Stromal cell of bone marrow (primary cell): ENCODE results near the gene GALNT2.

Experiments used
- DNase-seq: peaks from one replicate; pipeline ENCODE4 v3.0.0-alpha.2; 2012; ENCODE audit warnings: low read depth

The GALNT2 gene

DNA sequence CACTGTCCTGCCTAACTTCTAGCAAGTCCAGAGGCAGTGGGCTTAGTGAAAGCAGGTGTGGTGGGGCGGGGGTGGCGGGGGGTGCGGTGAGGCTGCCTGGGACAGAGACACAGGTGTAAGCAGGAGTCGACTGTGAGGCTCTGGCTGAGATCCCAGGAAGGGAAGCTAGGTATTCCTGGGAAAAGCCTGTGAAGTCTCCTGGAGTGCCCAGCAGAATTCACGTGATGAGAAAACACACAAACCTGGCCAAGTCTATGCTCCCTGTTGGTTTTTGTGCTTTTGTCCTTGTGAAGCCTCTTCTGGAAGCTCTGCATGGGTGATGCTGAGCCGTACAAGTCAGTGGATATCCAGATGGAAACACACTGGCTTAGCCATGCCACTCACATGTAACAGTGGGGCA lies 5.3 kb downstream of the GALNT2 start:
- no peak for DNase-seq

GRCh38 chr1:230072866-230073265 lies 5.8 kb downstream of the GALNT2 start:
- no peak for DNase-seq

DNA sequence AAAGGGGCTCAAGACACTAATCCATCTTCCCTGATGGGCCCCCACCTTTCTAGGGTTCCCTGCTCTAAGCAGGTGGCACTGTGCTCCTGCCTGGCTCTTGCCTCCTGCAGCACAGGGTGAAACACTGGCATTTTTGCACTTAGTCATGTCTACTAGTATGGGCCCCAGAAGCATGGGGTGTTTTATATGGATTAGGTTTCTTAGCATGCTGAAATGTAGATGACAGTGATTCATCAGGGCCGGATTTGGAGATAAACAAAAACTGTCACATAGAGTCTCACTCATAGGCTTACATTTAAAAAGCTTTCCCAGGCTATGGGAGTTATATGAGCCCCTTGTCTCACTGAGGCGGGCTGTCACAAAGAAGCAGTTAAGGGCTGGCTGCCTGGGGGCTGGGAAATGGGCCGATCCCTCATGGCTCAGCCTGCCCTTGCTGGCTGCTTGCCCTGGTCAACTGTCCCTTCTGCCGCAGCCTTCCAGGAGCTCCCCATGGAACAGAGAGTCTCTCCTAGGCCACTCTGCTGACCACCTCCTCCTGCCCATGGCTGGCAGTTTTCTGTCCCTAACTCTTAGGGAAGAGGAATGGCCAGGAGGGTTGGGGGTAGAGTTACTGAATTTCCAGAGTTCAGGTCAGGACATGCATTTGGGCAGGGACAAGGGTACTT lies 6.5 kb downstream of the GALNT2 start:
- DNase-seq, result peak; percentile 77

DNA sequence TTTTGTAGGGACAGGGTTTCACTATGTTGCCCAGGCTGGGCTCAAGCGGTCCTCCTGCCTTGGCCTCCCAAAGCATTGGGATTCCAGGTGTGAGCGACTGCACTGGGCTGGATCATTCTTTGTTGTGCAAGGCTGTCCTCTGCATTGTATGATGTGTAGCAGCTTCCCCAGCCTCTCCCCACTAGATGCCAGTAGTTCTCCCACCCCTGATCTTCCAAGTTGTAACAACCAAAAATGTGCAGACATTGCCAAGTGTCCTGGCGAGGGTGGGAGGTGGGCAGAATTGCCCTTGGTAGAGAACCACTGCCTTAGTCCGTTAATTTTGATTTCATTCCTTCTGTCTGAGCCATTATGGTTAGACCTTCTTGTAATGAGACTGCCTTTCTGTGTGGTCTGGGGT lies 7.2 kb downstream of the GALNT2 start:
- no peak for DNase-seq

DNA sequence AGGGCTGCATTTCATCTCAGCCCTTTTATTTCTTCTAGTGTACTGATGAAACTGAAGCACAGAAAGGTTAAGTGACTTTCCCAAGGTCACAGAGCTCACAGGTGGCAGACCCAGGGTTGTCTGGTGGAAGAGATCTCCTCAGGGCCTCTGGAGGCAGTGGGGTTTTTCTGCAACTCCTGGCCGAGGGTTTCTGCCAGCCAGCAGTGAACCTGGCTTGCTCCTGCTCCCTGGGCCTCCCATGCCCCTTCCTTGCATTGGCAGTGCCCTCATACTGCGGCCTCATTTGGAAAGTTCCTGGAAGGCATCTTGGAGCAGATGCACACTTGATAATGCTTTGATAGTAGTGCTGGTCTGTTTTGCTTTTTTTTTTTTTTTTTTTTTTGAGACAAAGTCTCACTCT lies 7.7 kb downstream of the GALNT2 start:
- DNase-seq, result no peak

- DNase-seq, result no peak
Observed at GRCh38 chr1:230076121-230076520, 9.1 kb downstream of the GALNT2 start.

DNA sequence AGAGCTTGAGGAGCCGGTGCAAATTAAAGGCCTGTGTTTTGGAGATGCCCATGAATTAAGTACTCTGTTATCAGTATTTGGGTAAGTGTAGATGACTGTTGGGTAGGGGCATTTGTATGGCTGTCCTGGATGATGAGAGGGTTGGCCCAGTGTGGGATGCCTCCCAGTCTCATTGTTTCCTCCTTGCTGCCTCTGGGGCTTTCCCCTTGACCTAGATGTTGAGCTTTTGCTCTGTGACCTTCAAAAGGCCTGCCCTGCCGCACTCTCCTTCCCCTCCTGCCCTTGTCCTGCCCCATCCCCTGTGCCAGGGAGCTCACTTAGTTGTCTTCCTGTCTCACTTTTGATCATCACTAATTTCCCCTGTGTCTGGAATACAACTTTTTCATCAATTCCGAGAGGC lies 10.0 kb downstream of the GALNT2 start:
- DNase-seq, result no peak

- DNase-seq, result no peak
Observed at GRCh38 chr1:230077436-230078213, 10.6 kb downstream of the GALNT2 start.

DNA sequence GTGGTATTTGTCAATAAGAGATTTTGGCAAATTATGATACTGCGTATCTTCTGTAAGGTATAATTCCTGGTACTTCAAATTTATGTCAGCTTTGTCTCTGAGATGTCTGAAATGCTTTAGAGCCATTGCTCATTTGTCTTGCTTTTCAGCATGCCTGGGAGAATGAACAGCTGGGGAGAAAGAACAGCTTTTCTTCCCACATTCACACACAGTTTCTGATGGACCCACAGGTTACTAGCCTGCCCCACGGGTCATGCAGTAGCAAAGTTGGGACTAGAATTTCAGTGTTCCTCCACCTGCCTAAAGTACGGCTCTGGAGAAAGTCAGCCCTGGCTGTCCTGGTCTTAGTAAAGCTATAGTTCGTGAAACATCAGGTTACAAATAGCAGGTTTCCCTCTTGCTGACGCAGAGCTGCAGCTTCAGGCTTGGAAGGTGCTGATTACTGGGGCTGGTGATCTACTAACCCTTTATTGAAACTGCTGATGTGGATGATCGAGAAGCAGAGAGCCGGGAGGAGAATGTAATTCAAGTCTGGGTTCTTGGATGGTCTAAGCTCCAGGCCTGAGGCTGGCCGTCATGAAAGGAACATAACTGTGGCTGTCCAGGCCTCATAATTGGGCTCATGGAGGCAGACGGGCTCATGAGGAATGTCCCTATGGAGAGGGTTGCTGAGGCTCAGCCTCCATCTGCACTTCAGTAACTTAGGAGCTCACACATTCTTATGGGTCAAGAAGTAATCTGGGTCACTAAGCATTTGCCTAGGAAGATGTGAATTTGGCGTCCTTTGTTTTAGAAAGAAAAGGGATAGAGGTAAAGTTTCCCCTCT lies 12.4 kb downstream of the GALNT2 start:
- DNase-seq, result no peak

DNA sequence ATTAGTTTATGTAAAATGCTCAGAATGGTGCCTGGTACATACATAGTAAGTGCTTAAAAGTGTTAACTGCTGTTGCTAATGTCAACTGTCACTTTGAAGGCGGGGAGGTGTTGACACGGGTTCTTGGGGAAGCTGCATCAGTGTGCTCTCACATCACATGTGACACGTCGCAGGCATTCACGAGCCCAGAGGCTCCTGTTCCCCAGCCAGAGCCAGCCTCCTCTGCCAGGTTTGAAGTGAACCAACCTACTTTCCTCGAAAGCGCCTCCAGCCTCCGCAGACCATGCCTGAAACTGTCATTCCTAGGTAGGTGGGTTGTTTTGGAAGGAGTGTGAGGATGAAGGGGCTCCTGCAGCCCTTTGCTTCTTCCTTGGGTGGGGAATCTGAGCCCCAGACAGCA lies 13.8 kb downstream of the GALNT2 start:
- DNase-seq, result no peak

- DNase-seq, result no peak
Observed at GRCh38 chr1:230081751-230082150, 14.7 kb downstream of the GALNT2 start.

DNA sequence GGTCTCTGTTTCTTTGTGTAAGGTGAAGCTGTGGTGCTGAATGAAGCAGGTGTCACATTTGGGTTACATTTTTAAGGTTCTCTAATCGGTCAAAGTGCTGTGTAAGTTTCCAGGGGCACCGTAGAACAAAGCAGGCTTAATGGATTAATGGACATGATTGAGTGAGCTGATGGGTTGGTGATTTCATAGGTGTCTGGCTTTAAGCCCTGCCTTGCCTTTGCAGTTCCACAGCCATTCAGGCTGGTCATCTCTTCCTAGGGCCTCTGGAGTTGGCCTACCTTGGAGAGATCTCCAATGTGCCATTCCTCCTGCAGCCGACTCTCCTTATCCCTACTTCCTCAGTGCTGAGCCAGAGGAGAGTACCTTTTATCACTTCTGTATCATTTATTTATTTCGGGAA lies 15.2 kb downstream of the GALNT2 start:
- no peak for DNase-seq

- no peak for DNase-seq
Observed at GRCh38 chr1:230083053-230083452, 16.0 kb downstream of the GALNT2 start.

GRCh38 chr1:230083746-230084407 lies 16.8 kb downstream of the GALNT2 start:
- no peak for DNase-seq

DNA sequence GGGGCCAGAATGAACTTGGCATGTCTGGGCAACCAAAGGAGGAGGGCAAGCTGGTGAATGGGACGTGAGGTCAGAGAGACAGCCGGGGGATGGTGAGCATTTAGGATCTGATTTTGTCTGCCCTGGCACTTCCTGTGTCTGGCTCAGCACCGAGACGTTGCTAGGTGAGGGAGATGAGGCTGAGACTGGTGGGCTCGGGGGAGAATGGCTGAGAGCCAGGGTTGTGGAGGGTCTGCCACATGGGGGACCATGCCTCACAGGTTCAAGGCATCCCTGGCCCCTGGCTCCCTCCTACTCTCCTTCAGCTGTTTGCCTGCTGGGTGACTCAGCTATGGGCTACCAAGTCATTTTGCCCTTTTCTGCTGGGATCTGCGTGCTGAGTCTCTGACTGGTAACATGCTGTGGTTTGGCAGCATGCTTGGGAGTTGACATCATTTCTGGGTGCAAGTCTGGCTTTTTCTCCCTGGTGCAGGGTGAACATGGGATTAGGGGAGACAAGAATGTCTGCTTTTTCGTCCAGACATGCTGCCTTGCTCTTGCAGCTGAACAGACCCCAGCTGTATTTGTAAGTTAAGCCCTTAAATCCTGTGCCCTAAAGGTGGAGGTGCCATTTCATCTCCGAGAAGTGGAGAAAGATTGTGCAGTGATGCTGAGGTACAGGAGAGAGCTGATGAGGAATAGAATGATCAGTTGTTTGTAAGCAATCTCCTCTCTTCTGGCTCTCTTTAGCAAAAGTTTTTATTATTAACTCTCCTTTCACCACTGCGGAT lies 17.6 kb downstream of the GALNT2 start:
- peak; percentile 97 for DNase-seq

GRCh38 chr1:230085178-230085515 lies 18.1 kb downstream of the GALNT2 start:
- no peak for DNase-seq

DNA sequence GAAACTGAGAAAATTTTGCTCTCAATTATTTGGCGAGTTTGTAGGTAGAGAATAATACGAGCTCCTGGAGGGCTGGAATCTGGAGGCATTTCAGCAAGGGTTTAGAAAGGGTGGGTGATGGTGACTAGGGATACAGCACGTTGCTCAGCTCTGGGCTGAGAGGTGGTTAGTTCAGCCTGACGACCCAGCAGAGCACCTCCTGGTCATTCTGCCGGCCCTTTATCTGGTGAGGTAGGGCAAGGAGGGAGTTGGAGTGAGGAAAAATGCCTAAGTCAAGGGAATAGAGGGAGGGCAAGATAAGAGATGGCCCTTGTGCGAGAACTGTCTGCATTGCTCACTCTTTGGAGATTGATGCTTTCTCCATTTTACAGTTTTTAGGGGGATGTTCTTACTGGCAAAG lies 19.1 kb downstream of the GALNT2 start:
- no peak for DNase-seq

GRCh38 chr1:230087028-230087716 lies 20.1 kb downstream of the GALNT2 start:
- no peak for DNase-seq

- no peak for DNase-seq
Observed at GRCh38 chr1:230087717-230088105, 20.7 kb downstream of the GALNT2 start.

DNA sequence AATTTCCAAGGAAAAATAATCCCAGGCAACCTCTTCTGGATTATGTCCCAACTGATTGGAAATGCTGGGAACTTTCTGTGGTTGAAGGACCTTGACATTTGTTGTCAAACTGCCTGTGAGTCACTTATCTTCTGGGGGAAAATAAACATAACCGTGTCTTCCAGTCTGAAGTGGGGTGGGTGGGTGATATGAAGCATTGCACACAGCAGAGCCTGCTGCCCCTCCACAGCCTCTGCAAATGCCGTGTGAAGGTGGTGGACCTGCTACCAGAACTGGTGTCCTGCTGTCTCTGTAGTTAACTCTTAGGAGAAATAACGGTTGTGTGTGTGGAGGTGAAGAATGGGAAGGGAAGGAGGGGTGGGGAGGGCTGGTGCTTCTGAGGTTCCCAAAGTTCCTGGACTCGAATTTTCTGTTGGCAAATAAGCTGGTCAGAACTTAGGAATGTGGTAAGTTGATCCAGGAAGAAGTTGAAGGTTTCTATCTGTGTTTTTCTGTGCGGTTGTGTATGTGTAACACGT lies 23.2 kb downstream of the GALNT2 start:
- no peak for DNase-seq
